Mammary epithelial cell (primary cell): Measurements from ENCODE around the gene THYN1.
"Not testable (repeated sequence)": the region's sequence is repeated elsewhere in the genome, so short reads cannot be mapped to it uniquely, and the experiment has no call there.

Experiments used
- EZH2 ChIP-seq: IDR thresholded peaks from 2 replicates; pipeline ENCODE4 v1.6.1; 2012; ENCODE audit warnings: low read length, inconsistent platforms, borderline replicate concordance
- TF ChIP-seq, protein P1 (sequence below), 2 donors: IDR thresholded peaks in 1 of 2; conservative IDR thresholded peaks in 1 of 2; 2 replicates each; pipeline ENCODE4 v1.5.1; 2011 to 2012; ENCODE audit warnings: inconsistent platforms in 2 of 2, low read length in 2 of 2, mild to moderate bottlenecking in 2 of 2, control low read depth in 1 of 2, low read depth in 1 of 2; ENCODE audit not compliant: insufficient read depth in 1 of 2; ENCODE audit errors: extremely low read depth in 1 of 2

DNA sequence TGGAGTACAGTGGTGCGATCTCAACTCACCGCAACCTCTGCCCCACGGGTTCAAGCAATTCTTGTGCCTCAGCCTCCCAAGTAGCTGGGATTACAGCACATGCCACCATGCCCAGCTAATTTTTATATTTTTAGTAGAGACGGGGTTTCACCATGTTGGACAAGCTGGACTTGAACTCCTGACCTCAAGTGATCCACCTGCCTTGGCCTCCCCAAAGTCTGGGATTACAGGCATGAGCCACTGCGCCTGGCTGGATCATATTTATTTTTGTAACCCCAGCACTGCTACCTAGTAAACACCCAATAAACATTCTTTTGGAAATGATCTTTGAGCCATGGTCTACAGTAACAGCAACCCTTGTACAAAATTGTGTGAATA, 2.0 kb upstream of the THYN1 start:
- TF ChIP-seq, protein P1, sequence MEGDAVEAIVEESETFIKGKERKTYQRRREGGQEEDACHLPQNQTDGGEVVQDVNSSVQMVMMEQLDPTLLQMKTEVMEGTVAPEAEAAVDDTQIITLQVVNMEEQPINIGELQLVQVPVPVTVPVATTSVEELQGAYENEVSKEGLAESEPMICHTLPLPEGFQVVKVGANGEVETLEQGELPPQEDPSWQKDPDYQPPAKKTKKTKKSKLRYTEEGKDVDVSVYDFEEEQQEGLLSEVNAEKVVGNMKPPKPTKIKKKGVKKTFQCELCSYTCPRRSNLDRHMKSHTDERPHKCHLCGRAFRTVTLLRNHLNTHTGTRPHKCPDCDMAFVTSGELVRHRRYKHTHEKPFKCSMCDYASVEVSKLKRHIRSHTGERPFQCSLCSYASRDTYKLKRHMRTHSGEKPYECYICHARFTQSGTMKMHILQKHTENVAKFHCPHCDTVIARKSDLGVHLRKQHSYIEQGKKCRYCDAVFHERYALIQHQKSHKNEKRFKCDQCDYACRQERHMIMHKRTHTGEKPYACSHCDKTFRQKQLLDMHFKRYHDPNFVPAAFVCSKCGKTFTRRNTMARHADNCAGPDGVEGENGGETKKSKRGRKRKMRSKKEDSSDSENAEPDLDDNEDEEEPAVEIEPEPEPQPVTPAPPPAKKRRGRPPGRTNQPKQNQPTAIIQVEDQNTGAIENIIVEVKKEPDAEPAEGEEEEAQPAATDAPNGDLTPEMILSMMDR (conservative IDR thresholded peaks at IDR 0.05 in 1 of 2, IDR thresholded peaks at IDR 0.05 in 1 of 2; ENCODE audit: extremely low read depth in 1 of 2, insufficient read depth in 1 of 2, low read depth in 1 of 2, low read length in 2 of 2) = not testable (repeated sequence)
- not testable (repeated sequence) for TF ChIP-seq EZH2
